ENCODE data around the gene CCNB1. TPM values are rescaled to one million over a fixed set of nuclear protein-coding genes. Genes with fewer than 3 reads are reported as not detected.

CCNB1 gene
- total RNA-seq, 1 donor, result 22.4 TPM

DNA sequence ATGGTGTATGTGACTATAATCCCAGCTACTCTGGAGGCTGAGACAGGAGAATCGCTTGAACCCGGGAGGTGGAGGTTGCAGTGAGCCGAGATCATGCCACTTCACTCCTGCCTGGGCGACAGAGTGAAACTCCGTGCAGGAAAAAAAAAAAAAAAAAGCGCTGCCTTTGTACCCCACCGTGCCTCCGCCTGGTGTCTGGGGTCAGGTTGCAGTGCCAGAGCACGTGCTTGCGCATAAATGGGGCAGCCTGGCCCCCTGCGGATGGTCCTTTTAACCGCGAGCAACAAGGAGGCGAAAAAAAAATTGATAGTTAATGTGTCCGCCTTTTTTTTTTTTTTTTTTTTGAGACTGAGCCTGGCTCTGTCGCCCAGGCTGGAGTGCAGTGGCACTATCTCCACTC is 6.3 kb upstream of the CCNB1 start:
- Histone ChIP-seq H3K4me3 (ENCODE audit: insufficient read depth, low read length) (no peak overlapping the region), H3K27me3 (ENCODE audit: insufficient read depth, low read length) (no peaks in the 10 kb centered on the region), H3K4me1 (ENCODE audit: insufficient read depth, low read length) (no peaks in the 10 kb centered on the region), H3K36me3 (ENCODE audit: insufficient read depth, low read length) (no peaks in the 10 kb centered on the region), H3K27ac (ENCODE audit: low read depth, low read length) (no peak overlapping the region), H3K79me2 (ENCODE audit: insufficient read depth, low read length) (no peaks in the 10 kb centered on the region), H3K9me3 (ENCODE audit: low read depth, low read length) (no peaks in the 10 kb centered on the region), H3K4me2 (ENCODE audit: insufficient read depth, low read length) (no peak overlapping the region), H2AFZ (ENCODE audit: low read length) (no peak overlapping the region), H4K20me1 (ENCODE audit: insufficient read depth, low read length) (no peaks in the 10 kb centered on the region)
- DNase-seq (ENCODE audit: insufficient read length, low spot score, missing footprints), result no peak
- TF ChIP-seq, protein P1, sequence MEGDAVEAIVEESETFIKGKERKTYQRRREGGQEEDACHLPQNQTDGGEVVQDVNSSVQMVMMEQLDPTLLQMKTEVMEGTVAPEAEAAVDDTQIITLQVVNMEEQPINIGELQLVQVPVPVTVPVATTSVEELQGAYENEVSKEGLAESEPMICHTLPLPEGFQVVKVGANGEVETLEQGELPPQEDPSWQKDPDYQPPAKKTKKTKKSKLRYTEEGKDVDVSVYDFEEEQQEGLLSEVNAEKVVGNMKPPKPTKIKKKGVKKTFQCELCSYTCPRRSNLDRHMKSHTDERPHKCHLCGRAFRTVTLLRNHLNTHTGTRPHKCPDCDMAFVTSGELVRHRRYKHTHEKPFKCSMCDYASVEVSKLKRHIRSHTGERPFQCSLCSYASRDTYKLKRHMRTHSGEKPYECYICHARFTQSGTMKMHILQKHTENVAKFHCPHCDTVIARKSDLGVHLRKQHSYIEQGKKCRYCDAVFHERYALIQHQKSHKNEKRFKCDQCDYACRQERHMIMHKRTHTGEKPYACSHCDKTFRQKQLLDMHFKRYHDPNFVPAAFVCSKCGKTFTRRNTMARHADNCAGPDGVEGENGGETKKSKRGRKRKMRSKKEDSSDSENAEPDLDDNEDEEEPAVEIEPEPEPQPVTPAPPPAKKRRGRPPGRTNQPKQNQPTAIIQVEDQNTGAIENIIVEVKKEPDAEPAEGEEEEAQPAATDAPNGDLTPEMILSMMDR (IDR thresholded peaks at IDR 0.05; ENCODE audit: extremely low read depth, low read depth, low read length), result no peak

DNA sequence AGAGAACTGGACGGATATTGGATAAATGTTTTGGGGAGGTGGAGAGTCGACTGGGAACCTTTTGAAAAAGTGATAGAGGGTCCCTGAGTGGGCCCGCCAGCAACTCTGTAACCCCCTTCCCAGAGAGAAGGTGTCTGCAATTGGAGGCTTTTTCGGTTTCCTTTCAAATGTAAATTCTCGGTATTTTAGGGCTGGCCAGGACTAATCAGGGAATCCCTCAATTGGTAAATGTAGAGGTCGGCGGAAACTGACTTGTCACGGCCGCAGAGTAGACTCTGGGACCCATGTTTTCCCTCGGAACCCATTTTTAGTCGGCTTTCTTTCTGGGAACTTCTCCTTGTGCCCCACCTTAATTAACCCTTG is 524 bp downstream of the CCNB1 start:
- Histone ChIP-seq H3K27me3 (ENCODE audit: insufficient read depth, low read length) (no peaks in the 10 kb centered on the region), H3K4me2 (ENCODE audit: insufficient read depth, low read length) (peak overlapping the region; percentile 96), H4K20me1 (ENCODE audit: insufficient read depth, low read length) (no peaks in the 10 kb centered on the region), H3K4me3 (ENCODE audit: insufficient read depth, low read length) (peak overlapping the region; percentile 99), H2AFZ (ENCODE audit: low read length) (peak overlapping the region; percentile 93), H3K27ac (ENCODE audit: low read depth, low read length) (peak overlapping the region; percentile 66), H3K79me2 (ENCODE audit: insufficient read depth, low read length) (peaks cover 46% of the 10 kb centered on the region), H3K9me3 (ENCODE audit: low read depth, low read length) (no peaks in the 10 kb centered on the region), H3K36me3 (ENCODE audit: insufficient read depth, low read length) (peaks cover 15% of the 10 kb centered on the region), H3K4me1 (ENCODE audit: insufficient read depth, low read length) (peaks cover 23% of the 10 kb centered on the region)
- TF ChIP-seq, protein P1 (IDR thresholded peaks at IDR 0.05; ENCODE audit: extremely low read depth, low read depth, low read length), result no peak
- DNase-seq (ENCODE audit: insufficient read length, low spot score, missing footprints), result peak; percentile 47

DNA sequence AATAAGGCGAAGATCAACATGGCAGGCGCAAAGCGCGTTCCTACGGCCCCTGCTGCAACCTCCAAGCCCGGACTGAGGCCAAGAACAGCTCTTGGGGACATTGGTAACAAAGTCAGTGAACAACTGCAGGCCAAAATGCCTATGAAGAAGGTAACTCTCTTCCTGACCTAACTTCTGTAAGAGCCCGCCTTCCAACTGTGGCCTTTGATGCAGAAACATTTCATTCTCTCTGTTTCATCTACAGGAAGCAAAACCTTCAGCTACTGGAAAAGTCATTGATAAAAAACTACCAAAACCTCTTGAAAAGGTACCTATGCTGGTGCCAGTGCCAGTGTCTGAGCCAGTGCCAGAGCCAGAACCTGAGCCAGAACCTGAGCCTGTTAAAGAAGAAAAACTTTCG is 979 bp downstream of the CCNB1 start:
- Histone ChIP-seq H3K79me2 (ENCODE audit: insufficient read depth, low read length) (peaks cover 46% of the 10 kb centered on the region), H2AFZ (ENCODE audit: low read length) (peak overlapping the region; percentile 93), H3K4me3 (ENCODE audit: insufficient read depth, low read length) (peak overlapping the region; percentile 99), H3K4me2 (ENCODE audit: insufficient read depth, low read length) (peak overlapping the region; percentile 96), H3K9me3 (ENCODE audit: low read depth, low read length) (no peaks in the 10 kb centered on the region), H4K20me1 (ENCODE audit: insufficient read depth, low read length) (no peaks in the 10 kb centered on the region), H3K27me3 (ENCODE audit: insufficient read depth, low read length) (no peaks in the 10 kb centered on the region), H3K4me1 (ENCODE audit: insufficient read depth, low read length) (peaks cover 23% of the 10 kb centered on the region), H3K36me3 (ENCODE audit: insufficient read depth, low read length) (peaks cover 15% of the 10 kb centered on the region), H3K27ac (ENCODE audit: low read depth, low read length) (peak overlapping the region; percentile 66)
- TF ChIP-seq, protein P1 (IDR thresholded peaks at IDR 0.05; ENCODE audit: extremely low read depth, low read depth, low read length), result no peak
- DNase-seq (ENCODE audit: insufficient read length, low spot score, missing footprints), result no peak

DNA sequence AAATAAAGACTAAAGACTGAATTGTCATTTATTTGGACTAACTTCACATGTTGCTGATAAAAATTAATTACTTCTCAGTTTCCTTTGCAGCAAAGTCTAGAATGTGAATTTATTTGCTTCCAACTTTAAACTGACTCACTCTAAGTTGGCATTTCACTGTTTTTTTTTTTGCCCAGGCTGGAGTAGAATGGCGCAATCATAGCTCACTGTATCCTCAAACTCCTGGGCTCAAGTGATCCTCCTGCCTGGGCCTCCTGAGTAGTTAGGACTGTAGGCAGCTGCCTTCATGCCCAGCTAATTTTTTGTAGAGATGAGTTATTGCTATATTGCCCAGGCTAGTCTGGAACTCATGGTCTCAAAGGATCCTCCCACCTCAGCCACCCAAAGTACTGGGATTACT is 3.5 kb downstream of the CCNB1 start:
- TF ChIP-seq, protein P1 (IDR thresholded peaks at IDR 0.05; ENCODE audit: extremely low read depth, low read depth, low read length), result no peak
- Histone ChIP-seq H2AFZ (ENCODE audit: low read length) (no peak overlapping the region), H3K27ac (ENCODE audit: low read depth, low read length) (no peak overlapping the region), H3K79me2 (ENCODE audit: insufficient read depth, low read length) (peaks cover 48% of the 10 kb centered on the region), H3K9me3 (ENCODE audit: low read depth, low read length) (no peaks in the 10 kb centered on the region), H4K20me1 (ENCODE audit: insufficient read depth, low read length) (no peaks in the 10 kb centered on the region), H3K36me3 (ENCODE audit: insufficient read depth, low read length) (peaks cover 38% of the 10 kb centered on the region), H3K4me3 (ENCODE audit: insufficient read depth, low read length) (no peak overlapping the region), H3K27me3 (ENCODE audit: insufficient read depth, low read length) (no peaks in the 10 kb centered on the region), H3K4me1 (ENCODE audit: insufficient read depth, low read length) (peaks cover 23% of the 10 kb centered on the region), H3K4me2 (ENCODE audit: insufficient read depth, low read length) (no peak overlapping the region)
- DNase-seq (ENCODE audit: insufficient read length, low spot score, missing footprints), result no peak

Data from osteoblast (primary cell).